Measurements from ENCODE around the gene STAT6. TPM values are rescaled to one million over a fixed set of nuclear protein-coding genes. Genes with fewer than 3 reads are reported as not detected.

Gene STAT6
- total and polyA plus RNA-seq, 2 donors (not counting 3 experiments of a cell fraction or from before 2014, with no cell fraction given) = 136 to 147 TPM

DNA sequence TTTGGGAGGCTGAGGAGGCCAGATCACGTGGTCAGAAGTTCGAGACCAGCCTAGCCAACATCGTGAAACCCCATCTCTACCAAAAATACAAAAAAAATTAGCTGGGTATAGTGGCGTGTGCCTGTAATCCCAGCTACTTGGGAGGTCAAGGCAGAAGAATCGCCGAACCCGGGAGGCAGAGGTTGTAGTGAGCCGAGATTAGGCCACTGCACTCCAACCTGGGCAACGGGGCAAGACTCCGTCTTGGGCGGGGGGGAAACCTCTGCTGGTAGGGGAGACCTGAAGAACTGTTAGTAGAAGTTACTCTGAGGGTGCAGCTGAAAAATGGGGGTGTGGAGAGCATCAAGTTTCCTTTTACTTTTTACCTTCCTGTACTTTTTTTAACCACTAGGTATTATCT lies 14.9 kb upstream of the STAT6 start:
- Histone ChIP-seq H3K27me3 (ENCODE audit: control insufficient read depth in 2 of 2, insufficient read depth in 2 of 2, low read length in 2 of 2) (peaks cover 29 to 49% of the 10 kb centered on the region in 2 experiments), H3K4me1 (ENCODE audit: control insufficient read depth, extremely low read depth, insufficient read depth, low read length) (peaks cover 4% of the 10 kb centered on the region), H4K20me1 (replicated peaks; ENCODE audit: control insufficient read depth, extremely low read depth, insufficient read depth, low read length) (no peaks in the 10 kb centered on the region), H3K4me2 (ENCODE audit: insufficient read depth, low read length) (no peak overlapping the region), H3K9me1 (replicated peaks; ENCODE audit: control insufficient read depth, extremely low read depth, insufficient read depth, low read length) (no peaks in the 10 kb centered on the region), H3K4me3 (replicated peaks in 1 of 3; ENCODE audit: insufficient read depth in 1 of 3, low read depth in 1 of 3, low read length in 3 of 3) (no peak overlapping the region), H3K36me3 (ENCODE audit: control insufficient read depth in 2 of 2, extremely low read depth in 1 of 2, insufficient read depth in 2 of 2, low read length in 2 of 2) (no peaks in the 10 kb centered on the region), H3K27ac (ENCODE audit: insufficient read depth, low read depth, low read length) (no peak overlapping the region), H2AFZ (ENCODE audit: low read depth, low read length) (no peak overlapping the region), H3K9me3 (replicated peaks; ENCODE audit: control insufficient read depth, insufficient read depth, low read length) (no peaks in the 10 kb centered on the region), H3K79me2 (ENCODE audit: control insufficient read depth, insufficient read depth, low read length) (no peaks in the 10 kb centered on the region), H3K9ac (replicated peaks; ENCODE audit: extremely low read depth, insufficient read depth, low read length) (no peak overlapping the region)
- FAIRE-seq = no peak
- intact Hi-C loops (cut with micrococcal nuclease) (loop anchor here (5.0 kb wide), 1 partner anchor 116 kb away; no protein-coding TSS in a partner anchor), dilution Hi-C loops (cut with MboI; ENCODE audit: extremely low pct_ligation_motif_present, low sequenced_read_pairs) (no loop called here)
- TF ChIP-seq JUN (IDR thresholded peaks at IDR 0.05; ENCODE audit: borderline replicate concordance, insufficient read depth, insufficient read length, low read depth) (no peak), MYC (IDR thresholded peaks at IDR 0.05; ENCODE audit: low read depth, low read length) (no peak), EZH2 (IDR thresholded peaks at IDR 0.05; ENCODE audit: borderline replicate concordance, low read depth, low read length, severe bottlenecking) (no peak), POLR2AphosphoS5 (IDR thresholded peaks at IDR 0.05; ENCODE audit: insufficient read depth, low read depth, low read length) (no peak), GATA2 (IDR thresholded peaks at IDR 0.05; ENCODE audit: insufficient read depth, insufficient read length, low read depth, low read length) (no peak)
- TF ChIP-seq, protein P1, sequence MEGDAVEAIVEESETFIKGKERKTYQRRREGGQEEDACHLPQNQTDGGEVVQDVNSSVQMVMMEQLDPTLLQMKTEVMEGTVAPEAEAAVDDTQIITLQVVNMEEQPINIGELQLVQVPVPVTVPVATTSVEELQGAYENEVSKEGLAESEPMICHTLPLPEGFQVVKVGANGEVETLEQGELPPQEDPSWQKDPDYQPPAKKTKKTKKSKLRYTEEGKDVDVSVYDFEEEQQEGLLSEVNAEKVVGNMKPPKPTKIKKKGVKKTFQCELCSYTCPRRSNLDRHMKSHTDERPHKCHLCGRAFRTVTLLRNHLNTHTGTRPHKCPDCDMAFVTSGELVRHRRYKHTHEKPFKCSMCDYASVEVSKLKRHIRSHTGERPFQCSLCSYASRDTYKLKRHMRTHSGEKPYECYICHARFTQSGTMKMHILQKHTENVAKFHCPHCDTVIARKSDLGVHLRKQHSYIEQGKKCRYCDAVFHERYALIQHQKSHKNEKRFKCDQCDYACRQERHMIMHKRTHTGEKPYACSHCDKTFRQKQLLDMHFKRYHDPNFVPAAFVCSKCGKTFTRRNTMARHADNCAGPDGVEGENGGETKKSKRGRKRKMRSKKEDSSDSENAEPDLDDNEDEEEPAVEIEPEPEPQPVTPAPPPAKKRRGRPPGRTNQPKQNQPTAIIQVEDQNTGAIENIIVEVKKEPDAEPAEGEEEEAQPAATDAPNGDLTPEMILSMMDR (IDR thresholded peaks at IDR 0.05; ENCODE audit: extremely low read depth in 1 of 2, insufficient read depth in 1 of 2, low read depth in 1 of 2, low read length in 2 of 2) = no peak
- BruUV-seq (replicated peaks) = no TSS peak
- ChIA-PET CTCF (interaction anchor here (0.8 to 18.0 kb wide), 6 partner anchors 14 to 117 kb away, joined by 3 to 429 read pairs (median 15); no protein-coding TSS in a partner anchor), POLR2A (no interaction called here)
- no peak for DNase-seq (ENCODE audit: low read depth, low spot score)

Data from endothelial cell of umbilical vein (primary cell).